Stomach smooth muscle (tissue), 2 donors: ENCODE data around the gene BAHCC1.
"Not testable (repeated sequence)": the region's sequence is repeated elsewhere in the genome, so short reads cannot be mapped to it uniquely, and the experiment has no call there.

Experiments
- H3K27ac ChIP-seq: one replicate; pipeline ENCODE4 v1.7.0; 2013; ENCODE audit warnings: mild to moderate bottlenecking, low read length, inconsistent platforms
- H3K27me3 ChIP-seq, 2 donors: one replicate each; pipeline ENCODE4 v1.7.0; 2013; ENCODE audit warnings: low read length in 2 of 2; ENCODE audit not compliant: insufficient read depth in 2 of 2, control insufficient read depth in 1 of 2
- H3K36me3 ChIP-seq, 2 donors: one replicate each; pipeline ENCODE4 v1.7.0; 2013; ENCODE audit warnings: low read length in 2 of 2; ENCODE audit not compliant: control insufficient read depth in 2 of 2, insufficient read depth in 2 of 2
- H3K4me1 ChIP-seq: one replicate; pipeline ENCODE4 v1.7.0; 2013; ENCODE audit warnings: low read length; ENCODE audit not compliant: control insufficient read depth, insufficient read depth
- H3K4me3 ChIP-seq, 2 donors: one replicate each; pipeline ENCODE4 v1.7.0; 2013; ENCODE audit warnings: low read length in 2 of 2
- H3K9ac ChIP-seq, 2 donors: one replicate each; pipeline ENCODE4 v1.7.0; 2013; ENCODE audit warnings: low read length in 2 of 2, mild to moderate bottlenecking in 1 of 2
- H3K9me3 ChIP-seq, 2 donors: one replicate each; pipeline ENCODE4 v1.7.0; 2013; ENCODE audit warnings: low read length in 2 of 2; ENCODE audit not compliant: control insufficient read depth in 2 of 2
- donor health status: healthy.
- donor health status: Pancreatic carcinoma.

BAHCC1 gene

GRCh38 chr17:81424151-81425017, 29.1 kb downstream of the BAHCC1 start:
- Histone ChIP-seq H3K27me3 (no peaks in the 10 kb centered on the region), H3K4me1 (peaks cover 82% of the 10 kb centered on the region), H3K27ac (peak overlapping the region; percentile 70), H3K36me3 (no peaks in the 10 kb centered on the region), H3K9ac (no peak overlapping the region), H3K4me3 (no peak overlapping the region), H3K9me3 (no peaks in the 10 kb centered on the region)

- not testable (repeated sequence) for H3K36me3 ChIP-seq, H3K4me3 ChIP-seq, H3K9ac ChIP-seq, H3K9me3 ChIP-seq, H3K27me3 ChIP-seq, H3K27ac ChIP-seq
- H3K4me1 ChIP-seq, result peaks cover 83% of the 10 kb centered on the region
Measured at GRCh38 chr17:81425041-81425440, 29.8 kb downstream of the BAHCC1 start.

GRCh38 chr17:81425716-81426392, 30.6 kb downstream of the BAHCC1 start:
- peaks cover 78% of the 10 kb centered on the region for H3K4me1 ChIP-seq
- H3K27ac ChIP-seq, H3K4me3 ChIP-seq, H3K27me3 ChIP-seq, H3K9ac ChIP-seq, H3K9me3 ChIP-seq, H3K36me3 ChIP-seq: not testable (repeated sequence)

- peaks cover 71% of the 10 kb centered on the region for H3K4me1 ChIP-seq
Measured at GRCh38 chr17:81426393-81427172, 31.3 kb downstream of the BAHCC1 start.

GRCh38 chr17:81427173-81428120, 32.2 kb downstream of the BAHCC1 start:
- H3K36me3 ChIP-seq, result no peaks in the 10 kb centered on the region
- peaks cover 62% of the 10 kb centered on the region for H3K4me1 ChIP-seq
- H3K9me3 ChIP-seq, result no peaks in the 10 kb centered on the region
- H3K27me3 ChIP-seq, result no peaks in the 10 kb centered on the region
- H3K27ac ChIP-seq, result no peak overlapping the region
- peak overlapping the region in 1 of 2 donors; percentile 28 for H3K9ac ChIP-seq
- peak overlapping the region; percentile 25 to 59 for H3K4me3 ChIP-seq

More at GRCh38 chr17:81426393-81427172, 31.3 kb downstream of the BAHCC1 start:
- no peaks in the 10 kb centered on the region for H3K9me3 ChIP-seq
- no peak overlapping the region for H3K27ac ChIP-seq
- H3K36me3 ChIP-seq, result no peaks in the 10 kb centered on the region
- H3K27me3 ChIP-seq, result no peaks in the 10 kb centered on the region
- no peak overlapping the region for H3K4me3 ChIP-seq
- no peak overlapping the region for H3K9ac ChIP-seq

- Histone ChIP-seq H3K4me1 (peaks cover 60% of the 10 kb centered on the region), H3K9me3 (no peaks in the 10 kb centered on the region), H3K27ac (no peak overlapping the region), H3K9ac (peak overlapping the region in 1 of 2 donors; percentile 28), H3K27me3 (no peaks in the 10 kb centered on the region), H3K36me3 (no peaks in the 10 kb centered on the region), H3K4me3 (peak overlapping the region; percentile 25 to 59)
Measured at GRCh38 chr17:81428121-81428515, 32.9 kb downstream of the BAHCC1 start.

- no peaks in the 10 kb centered on the region for H3K36me3 ChIP-seq
- no peak overlapping the region for H3K27ac ChIP-seq
- H3K9me3 ChIP-seq, result no peaks in the 10 kb centered on the region
- no peak overlapping the region for H3K9ac ChIP-seq
- no peaks in the 10 kb centered on the region for H3K27me3 ChIP-seq
- no peak overlapping the region for H3K4me3 ChIP-seq
- H3K4me1 ChIP-seq, result peaks cover 58% of the 10 kb centered on the region
Measured at GRCh38 chr17:81428516-81428915, 33.3 kb downstream of the BAHCC1 start.

GRCh38 chr17:81428948-81429774, 33.9 kb downstream of the BAHCC1 start:
- no peaks in the 10 kb centered on the region for H3K36me3 ChIP-seq
- peaks cover 58% of the 10 kb centered on the region for H3K4me1 ChIP-seq
- H3K9me3 ChIP-seq, result no peaks in the 10 kb centered on the region
- no peak overlapping the region for H3K9ac ChIP-seq
- peak overlapping the region; percentile 19 to 60 for H3K4me3 ChIP-seq
- no peaks in the 10 kb centered on the region for H3K27me3 ChIP-seq
- H3K27ac ChIP-seq, result no peak overlapping the region

- H3K4me3 ChIP-seq, result peak overlapping the region in 1 of 2 donors; percentile 60
- H3K36me3 ChIP-seq, result no peaks in the 10 kb centered on the region
- H3K27me3 ChIP-seq, result no peaks in the 10 kb centered on the region
- H3K9me3 ChIP-seq, result no peaks in the 10 kb centered on the region
- no peak overlapping the region for H3K27ac ChIP-seq
- H3K4me1 ChIP-seq, result peaks cover 56% of the 10 kb centered on the region
- peak overlapping the region in 1 of 2 donors; percentile 9 for H3K9ac ChIP-seq
Measured at GRCh38 chr17:81429821-81430551, 34.7 kb downstream of the BAHCC1 start.
